ENCODE measurements around the gene LAGE3.

Gene LAGE3

DNA sequence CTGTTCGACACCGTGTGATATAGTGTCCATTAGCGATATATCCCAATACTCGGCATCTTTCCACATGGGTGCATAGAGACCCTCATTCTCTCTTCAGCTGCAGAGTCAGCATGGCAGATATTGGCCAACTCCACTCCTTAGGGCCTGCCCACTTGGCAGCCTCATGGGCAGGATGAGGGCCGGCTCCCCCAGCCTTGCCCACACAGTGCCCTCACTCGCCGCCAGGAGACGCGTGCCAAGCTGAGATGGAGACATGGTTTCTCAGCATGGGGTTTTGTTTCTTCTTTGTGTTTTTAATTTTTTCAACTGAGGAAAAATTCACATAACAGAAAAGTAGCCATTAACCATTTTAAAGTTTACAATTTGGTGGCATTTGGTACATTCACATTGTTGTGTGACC lies 26.3 kb downstream of the LAGE3 start:
- no peak for DNase-seq

DNA sequence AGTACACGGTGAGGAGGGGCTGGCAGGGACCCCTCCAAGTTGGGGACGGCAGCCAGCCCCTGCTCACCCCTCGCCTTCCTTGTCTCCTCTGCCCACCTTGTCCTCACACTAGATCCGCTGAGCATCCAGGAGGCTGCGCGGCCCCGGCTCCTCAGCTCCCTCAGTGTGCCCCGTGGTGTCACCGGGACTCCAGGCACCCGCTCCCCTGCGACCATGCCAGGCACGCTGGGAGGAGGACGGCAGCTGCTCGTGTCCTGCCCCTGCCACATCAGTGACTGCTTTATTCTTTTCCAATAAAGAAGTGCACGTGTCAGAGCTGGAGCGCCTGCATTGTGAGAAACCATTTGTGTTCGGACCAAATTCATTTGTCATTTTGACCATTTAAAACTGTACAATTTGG lies 28.8 kb downstream of the LAGE3 start:
- DNase-seq: no peak

DNA sequence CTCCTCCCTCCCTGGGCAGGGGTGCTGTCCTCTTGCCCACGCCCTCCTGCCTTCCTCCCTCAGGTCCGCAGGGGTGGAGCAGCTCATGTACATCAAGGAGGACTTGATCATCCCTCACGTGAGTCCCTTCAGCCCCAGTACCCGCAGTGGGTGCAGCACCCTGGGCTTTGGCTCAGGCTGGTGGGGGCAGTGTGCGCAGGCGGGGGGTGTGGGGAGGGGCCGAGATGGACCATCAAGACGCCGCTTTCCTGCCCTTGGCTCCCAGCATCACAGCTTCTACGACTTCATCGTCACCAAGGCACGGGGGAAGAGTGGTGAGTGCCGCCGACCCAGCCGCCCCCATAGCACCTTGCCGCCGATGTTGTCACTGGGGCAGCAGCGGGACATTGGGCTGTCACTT lies 29.5 kb downstream of the LAGE3 start:
- no peak for DNase-seq

DNA sequence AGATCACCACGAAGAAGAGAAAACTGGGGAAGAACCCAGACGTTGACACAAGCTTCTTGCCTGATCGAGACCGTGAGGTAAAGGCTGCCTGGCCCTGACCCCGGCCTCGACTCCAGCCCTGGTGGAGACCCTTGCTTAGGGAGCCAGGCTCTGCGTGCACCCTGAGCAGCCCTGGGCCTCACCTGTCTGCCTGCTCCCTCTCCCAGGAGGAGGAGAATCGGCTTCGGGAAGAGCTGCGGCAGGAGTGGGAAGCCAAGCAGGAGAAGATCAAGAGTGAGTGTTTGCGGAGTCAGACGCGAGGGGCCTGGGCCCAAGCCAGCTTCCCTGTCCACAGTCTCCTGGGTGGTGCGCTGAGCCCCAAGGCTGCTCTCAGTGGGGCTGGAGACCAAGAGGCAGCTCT lies 30.6 kb downstream of the LAGE3 start:
- DNase-seq: no peak

DNA sequence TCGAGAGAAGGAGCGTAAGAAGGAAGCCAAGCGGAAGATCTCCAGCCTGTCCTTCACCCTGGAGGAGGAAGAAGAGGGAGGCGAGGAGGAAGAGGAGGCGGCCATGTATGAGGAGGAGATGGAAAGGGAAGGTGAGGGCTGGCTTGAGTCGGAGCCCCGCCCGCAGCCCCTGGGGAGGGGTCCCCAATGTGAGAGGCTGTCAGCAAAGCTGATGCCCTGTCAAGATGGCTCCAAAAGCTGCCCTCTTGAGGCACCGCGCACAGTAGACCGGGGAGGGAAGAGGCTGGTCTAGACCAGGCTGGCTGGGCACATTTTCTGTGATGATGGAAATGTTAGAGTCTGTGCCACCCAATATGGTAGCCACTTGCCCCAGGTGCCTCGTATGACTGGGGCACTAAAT lies 32.7 kb downstream of the LAGE3 start:
- DNase-seq: no peak

DNA sequence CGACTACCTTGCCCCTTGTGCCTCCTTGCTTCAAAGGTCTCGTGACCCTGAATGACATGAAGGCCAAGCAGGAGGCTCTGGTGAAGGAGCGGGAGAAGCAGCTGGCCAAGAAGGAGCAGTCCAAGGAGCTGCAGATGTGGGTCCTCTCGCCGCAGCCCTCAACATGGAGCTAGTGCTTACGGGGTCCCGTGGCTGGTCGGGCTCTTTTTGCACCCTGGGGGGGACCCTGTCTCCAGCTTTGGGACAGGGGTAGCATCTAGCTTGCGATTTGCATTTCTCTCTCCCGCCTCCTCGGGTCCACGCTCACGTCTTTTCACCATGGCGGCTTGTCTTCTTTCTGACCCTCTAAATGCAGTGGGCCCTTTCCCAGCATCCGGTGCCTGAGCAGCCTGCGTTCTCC lies 33.3 kb downstream of the LAGE3 start:
- DNase-seq: no peak

DNA sequence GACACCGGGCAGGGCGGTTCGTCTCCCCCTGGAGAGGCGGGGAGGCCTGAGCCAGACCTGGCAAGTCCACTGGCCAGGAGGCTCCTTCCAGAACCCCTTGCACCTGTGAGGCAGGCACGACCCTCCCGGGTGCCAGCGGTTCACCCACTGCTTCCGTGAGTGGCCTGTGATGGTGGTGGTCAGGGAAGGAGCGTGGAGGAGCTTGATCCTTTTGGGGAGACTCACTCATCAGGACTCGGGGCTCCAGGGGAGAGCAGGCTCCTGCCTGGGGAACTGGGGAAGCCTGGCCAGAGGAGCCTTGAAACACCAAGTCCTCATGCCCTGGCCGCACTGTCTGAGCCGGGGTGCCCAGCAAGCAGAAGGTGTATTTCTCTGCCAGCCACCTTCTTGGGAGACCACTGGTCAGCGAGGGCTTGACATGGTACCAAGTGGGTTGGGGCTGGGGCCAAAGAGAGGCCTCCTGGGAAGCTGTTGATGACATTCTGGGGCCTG lies 34.3 kb downstream of the LAGE3 start:
- DNase-seq: no peak

DNA sequence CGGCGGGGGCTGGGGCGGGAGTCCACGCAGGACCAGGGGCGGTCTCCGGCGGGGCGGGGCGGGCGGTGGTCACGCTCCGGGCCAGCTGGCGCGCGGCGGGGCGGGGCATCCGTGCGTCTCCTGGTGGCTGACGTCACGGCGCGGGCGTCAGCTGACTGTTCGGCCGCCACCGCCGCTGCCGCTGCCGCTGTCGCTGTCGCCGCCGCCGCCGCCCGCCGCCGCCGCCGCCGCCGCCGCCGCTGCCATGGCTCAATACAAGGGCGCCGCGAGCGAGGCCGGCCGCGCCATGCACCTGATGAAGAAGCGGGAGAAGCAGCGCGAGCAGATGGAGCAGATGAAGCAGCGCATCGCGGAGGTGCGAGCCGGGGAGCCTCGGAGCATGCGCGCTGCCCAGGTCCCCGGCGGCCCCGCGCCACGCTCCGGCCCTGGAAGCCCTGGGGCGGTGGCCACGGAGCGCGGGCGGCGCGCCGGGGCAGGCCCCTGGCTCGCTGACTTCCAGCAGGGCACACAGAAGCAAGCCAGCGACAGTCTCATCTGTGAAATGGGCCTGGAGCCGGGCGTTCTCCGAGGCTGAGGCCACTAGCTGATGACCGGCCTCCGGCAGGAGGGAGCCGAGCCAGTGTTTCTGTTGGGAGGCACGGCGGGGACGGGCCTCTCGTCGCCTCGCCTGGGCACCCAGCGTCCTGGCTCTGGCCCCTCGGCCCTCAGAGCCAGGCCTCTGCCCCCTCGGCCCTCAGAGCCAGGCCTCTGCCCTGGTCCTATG lies 34.9 kb downstream of the LAGE3 start, which contains the start of gene FAM50A:
FAM50A (plus strand) TSS at position 150 of the 763 bp plus-strand sequence; CDS start at position 245, 95 bp downstream.
- DNase-seq: peak; percentile 78

DNA sequence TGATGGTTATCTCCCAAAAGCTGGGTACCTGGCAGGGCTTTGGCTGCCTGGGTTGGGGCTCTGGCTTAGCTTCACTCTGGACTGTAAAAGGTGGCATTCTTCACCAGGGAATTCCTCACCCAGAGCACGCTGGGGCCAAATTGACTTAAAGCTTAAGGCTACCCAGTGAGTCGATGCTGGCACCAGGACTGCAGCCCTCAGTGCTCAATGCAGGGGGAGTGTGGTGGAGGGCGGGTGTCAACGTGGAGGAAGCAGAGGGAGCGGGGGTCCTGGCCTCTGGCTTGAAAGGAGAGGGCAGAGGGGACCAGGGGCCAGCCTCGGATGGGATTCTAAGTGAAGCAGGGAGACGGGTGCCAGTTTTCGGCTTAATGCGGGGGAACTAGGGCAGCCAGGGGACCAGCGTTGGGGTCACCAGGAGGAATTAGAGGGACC lies 35.6 kb downstream of the LAGE3 start:
- no peak for DNase-seq

DNA sequence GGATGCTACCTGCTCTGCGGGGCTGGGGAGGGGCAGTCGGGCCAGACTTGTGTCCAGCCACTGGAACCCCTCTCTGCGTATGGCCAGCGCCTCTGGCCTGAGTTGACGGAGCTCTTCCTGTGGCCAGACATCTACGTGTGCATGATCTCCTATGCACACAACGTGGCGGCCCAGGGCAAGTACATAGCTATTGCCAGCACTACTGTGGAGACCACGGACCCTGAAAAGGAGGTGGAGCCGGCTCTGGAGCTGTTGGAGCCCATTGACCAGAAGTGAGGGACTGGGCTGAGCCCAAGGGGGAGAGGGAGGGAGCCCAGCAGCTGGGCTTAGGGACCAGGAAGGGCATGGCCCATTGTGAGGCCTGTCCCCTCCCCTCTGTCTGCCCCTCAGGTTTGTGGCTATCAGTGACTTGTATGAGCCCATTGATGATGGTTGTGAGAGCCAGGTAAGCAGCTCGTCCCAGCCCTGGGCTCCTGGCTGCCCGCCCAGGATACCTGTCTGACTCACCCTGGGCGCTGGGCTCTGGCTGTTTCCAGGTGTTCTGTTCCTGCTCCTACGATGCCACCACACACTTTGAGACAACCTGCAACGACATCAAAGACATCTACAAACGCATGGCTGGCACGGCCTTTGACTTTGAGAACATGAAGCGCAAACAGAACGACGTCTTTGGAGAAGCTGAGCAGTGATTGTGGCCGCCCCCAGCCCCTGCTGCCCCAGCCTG lies 36.9 kb downstream of the LAGE3 start:
- no peak for DNase-seq

DNA sequence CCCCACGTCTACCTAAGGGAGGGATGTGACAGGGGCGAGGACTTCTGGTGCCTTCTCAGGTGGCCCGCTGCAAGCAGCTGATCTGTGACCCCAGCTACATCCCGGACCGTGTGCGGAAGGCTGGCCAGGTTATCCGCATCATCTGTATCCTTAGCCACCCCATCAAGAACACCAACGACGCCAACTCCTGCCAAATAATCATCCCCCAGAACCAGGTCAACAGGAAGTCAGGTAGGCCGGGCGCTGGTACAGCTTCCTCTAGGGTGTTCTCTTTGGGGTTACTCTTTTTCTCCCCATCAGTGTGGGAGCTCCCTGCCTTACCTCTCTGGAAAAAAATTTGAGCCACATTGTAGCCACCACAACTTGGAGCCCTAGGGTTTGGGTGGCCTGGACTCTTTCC lies 37.5 kb downstream of the LAGE3 start:
- DNase-seq: peak; percentile 29

DNA sequence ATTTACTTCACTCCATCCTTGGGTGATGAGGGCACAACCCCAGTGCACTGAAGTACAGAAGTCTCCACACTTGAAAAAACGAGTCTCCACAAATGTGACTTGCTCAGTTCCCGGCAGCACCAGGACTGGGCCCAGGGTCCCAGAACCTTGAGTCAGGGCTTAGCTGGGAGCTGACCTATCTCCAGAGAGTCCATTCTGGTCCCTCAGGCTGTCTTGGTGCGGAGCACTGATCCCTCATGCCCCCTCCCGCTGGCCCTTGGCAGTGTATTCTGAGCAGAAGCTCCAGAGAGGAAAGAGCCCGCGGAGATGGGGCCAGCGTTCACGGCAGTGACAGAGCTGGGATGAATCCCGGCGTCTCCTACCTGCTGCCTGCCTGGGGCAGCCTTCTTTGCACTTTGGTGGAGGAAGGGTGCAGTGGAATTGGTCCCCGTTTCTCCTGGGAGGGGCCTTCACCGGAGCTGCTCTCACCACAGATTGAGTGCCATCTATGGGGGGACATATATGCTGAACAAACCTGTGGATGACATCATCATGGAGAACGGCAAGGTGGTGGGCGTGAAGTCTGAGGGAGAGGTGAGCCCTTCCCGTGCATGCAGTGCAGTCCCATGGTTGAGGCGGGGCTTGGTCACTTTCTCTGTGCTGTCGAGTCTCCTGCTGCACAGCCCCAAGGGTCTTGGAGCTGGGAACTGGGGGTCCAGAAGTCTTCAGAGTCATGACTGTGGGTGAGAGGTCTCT lies 38.3 kb downstream of the LAGE3 start:
- no peak for DNase-seq

DNA sequence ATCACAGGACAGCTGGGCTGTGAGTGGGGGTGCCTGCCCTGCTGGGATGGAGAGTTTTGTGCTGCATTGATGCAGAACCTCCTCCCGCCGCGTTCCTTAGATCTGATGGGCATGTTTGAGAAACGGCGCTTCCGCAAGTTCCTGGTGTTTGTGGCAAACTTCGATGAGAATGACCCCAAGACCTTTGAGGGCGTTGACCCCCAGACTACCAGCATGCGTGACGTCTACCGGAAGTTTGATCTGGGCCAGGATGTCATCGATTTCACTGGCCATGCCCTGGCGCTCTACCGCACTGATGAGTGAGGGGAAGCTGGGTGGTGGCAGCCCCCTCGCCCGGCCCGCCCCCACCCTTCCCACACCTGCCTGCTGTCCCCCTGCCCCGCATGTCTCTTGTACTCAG lies 39.2 kb downstream of the LAGE3 start:
- DNase-seq: no peak

DNA sequence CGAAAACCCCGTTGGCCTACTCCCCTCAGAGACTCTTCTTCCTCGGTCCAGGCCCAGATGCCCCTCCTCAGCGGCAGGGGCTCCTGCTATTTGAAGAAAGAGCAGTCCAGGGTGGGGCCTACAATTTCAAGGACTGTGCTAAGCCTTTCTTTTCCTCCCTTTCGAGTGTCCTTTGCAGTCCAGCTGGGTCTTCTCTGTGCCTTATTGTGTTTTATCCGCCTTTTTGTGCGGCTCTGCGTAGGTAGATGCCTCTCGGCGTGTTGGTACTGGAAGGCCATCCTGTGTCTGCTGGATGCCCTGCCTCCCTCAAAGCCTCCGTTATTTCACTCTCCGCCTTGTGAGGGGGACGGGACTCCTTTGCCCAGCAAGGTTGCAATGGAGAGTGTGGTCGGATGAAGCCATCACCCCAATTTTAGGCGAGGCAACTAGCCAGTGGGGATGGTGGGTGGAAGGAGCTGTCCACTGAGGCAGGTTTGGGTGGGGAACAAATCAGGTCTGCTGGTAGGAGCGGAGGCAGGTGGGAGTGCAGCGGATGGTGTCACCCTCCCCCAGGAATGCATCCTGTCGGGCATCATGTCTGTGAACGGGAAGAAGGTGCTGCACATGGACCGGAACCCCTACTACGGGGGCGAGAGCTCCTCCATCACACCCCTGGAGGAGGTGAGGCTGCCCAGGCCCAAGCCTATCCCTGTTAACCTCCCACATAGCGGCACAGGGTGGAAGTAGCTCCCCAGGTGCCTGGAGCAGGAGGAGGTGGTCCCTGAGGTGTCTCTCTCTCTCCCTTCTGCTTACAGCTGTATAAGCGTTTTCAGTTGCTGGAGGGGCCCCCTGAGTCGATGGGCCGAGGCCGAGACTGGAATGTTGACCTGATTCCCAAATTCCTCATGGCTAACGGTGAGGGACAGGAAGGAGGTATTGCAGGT lies 40.8 kb downstream of the LAGE3 start:
- no peak for DNase-seq

DNA sequence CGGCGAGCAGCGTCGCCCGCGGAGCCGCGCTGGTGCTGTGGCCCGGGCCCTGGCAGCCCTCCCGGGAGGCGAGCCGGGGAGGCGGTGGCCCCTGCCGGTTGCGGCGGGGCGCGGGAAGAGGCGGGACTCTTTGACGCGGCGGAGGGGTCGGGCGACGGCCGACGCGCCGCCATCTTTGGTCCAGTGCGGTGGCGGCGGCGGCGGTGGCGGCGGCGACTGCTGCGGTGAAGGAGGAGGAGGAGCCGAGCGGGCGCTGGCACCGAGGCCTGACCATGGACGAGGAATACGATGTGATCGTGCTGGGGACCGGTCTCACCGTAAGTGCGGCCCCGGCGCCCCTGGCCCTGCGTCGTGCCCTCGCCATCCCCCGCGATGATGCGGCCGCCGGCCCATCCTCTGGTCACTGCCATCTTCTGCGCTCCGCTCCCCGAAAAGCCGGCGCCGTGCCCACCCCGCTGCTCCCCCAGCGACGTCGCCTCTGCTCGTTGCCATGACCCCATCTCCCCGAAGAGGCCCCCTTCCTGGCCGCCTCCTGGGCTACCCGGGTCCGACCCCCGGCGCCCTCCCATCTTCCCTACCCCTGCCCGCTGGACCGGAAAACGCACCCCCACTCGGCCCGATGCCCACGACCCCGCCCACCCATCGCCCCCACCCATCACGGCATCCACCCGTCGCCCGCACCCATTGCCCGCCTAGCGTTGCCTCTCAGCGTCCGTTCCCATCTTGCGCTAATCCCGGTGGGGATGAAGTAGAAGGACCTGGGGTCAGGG lies 41.9 kb downstream of the LAGE3 start, which contains the start of gene GDI1:
GDI1 (plus strand) TSS at position 172 of the 770 bp plus-strand sequence; CDS start at position 273, 101 bp downstream.
- peak; percentile 68 for DNase-seq

DNA sequence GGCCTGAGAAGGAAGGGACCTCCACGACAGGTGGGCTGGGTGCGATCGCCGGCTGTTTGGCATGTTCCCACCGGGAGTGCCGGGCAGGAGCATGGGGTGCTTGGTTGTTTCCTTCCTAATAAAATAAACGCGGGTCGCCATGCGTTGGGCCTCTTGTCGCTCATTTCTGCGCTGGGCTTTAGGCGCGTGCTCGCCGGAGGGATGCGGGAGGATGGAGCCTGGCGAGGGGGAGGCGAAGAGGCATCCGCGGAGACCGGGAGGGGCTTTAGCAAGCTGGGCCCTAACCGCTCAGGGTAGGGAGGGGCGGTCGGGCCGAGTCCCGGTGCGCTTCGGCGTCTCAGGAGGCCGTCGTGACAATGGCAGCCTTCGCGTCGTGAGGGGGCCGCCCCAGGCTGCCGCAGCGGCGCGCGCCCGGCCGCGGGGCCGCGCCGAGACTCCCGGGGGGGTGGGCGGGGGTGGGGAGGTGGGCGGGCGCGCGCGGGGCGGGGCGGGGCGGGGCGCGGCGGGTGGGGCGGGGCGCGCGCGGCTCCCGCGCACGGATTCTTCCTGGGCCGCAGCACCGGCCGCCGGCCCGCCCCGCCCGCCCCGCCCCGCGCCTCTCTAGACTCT lies 42.6 kb downstream of the LAGE3 start:
- peak; percentile 60 for DNase-seq

DNA sequence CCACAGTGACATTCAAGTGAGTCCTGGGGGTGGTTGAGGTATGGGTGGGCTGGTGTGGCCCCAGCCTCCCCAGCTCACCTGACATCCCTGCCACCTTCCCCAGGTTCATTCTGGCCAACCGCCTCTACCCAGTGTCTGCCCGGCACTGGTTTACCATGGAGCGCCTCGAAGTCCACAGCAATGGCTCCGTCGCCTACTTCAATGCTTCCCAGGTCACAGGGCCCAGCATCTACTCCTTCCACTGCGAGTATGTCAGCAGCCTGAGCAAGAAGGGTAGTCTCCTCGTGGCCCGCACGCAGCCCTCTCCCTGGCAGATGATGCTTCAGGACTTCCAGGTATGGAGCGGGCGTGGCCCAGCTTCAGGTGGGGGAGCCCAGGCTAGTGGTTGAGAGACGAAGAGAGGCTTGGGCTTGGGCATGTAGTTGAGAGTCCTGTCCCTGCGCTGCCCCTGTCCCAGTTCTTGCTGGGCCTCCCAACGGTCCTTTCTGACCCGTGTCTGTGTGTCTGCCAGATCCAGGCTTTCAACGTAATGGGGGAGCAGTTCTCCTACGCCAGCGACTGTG lies 43.8 kb downstream of the LAGE3 start:
- no peak for DNase-seq

DNA sequence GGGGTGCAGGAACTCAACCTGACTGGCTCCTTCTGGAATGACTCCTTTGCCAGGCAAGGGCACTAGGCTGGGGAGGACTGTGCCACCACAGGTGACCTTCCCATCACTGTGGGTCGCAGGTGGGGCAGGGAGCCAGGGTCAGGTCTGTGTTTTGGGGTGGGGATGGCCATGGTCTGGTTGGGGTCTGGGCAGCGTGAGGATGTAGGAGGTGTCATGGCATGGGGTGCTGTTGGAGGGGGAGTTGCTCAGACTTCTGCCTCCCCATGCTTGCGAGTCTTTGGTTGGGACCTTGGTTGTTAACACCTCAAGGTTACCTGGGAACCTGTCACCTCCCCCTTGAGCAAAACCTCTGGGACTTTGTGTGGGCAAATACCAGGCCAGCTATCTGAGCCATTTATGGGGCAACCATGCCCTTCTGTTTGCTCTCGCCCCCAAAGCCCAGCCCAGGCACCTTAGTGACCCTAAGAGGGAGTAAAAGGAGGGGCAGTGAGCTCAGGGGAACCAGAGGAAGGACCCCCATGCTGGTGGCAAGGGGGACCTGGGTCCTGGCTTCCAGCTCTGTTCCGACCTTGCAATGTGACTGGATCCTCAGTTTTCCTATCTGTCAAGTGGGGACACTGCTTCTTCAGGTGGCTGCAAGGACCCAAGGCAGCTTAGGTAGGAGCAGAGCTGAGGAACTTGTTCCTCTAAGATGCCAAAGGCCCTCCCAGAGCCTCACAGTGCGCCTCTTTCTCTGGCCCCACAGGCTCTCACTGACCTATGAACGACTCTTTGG lies 44.5 kb downstream of the LAGE3 start:
- DNase-seq: no peak

DNA sequence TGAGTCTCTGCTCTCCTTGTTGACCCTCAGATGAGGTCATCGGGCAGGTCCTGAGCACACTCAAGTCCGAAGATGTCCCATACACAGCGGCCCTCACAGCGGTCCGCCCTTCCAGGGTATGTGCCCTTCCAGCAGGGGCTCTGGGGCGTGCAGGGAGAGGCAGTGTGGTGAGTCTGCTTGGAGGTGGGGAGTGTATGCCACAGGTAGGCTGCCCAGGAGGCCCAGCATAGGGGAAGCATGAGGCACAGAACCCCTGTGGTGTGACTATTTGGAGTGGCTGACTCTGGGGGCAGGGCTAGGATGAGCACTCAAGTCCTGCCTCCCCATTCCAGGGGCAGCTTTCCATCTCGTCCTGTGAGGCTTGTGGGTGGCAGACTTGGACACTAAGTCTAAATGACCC lies 45.5 kb downstream of the LAGE3 start:
- no peak for DNase-seq

DNA sequence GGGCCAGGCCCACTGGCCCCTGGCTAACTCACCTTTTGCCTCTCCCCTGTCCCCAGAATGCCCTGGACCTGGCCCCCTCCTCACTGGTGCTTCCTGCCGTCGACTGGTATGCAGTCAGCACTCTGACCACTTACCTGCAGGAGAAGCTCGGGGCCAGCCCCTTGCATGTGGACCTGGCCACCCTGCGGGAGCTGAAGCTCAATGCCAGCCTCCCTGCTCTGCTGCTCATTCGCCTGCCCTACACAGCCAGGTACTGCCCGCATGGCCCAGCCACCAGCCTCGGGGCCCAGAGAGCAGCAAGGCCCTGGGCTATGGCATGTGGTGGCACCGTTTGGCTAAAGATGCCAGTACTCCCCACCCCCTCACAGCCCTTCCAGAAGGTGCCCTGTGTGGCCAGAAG lies 46.9 kb downstream of the LAGE3 start:
- DNase-seq: no peak

All from CD4-positive, alpha-beta T cell treated with Interleukin-17A for 4 hours (primary cell).